LNCaP clone FGC (cell line): Measurements from ENCODE around the gene OR2AK2.

ENCODE experiments used
- DNase-seq: peaks from one replicate; pipeline ENCODE4 v3.0.0-alpha.2; 2011; ENCODE audit warnings: low read depth
- H3K4me3 ChIP-seq: 2 replicates; pipeline ENCODE4 v1.5.1; 2011; ENCODE audit warnings: mild to moderate bottlenecking, low read depth, low read length, control low read depth
- CTCF ChIP-seq: IDR thresholded peaks from 2 replicates; pipeline ENCODE4 v1.5.1; 2012; ENCODE audit warnings: mild to moderate bottlenecking; ENCODE audit not compliant: control insufficient read depth, insufficient read depth; ENCODE audit errors: extremely low read depth

Gene OR2AK2

GRCh38 chr1:247964933-247965332 lies at the start of gene OR2AK2:
Gene OR2AK2, plus strand, starts transcription at chr1:247965233. Its CDS starts 144 bp downstream, at chr1:247965377.
- no peak for DNase-seq
- no peak within 1 kb of the TSS for H3K4me3 ChIP-seq
- no peak for TF ChIP-seq CTCF

- no peak for TF ChIP-seq CTCF
- no peak within 1 kb of the TSS for H3K4me3 ChIP-seq
- DNase-seq, result no peak
Measured at GRCh38 chr1:247919952-247920351, 45.1 kb upstream of the OR2AK2 start, which contains the start of gene OR2T8. Gene OR2T8, plus strand, starts transcription at chr1:247920252. Its CDS starts 766 bp downstream, at chr1:247921018.

GRCh38 chr1:247923941-247924340 lies 41.1 kb upstream of the OR2AK2 start:
- no peak for TF ChIP-seq CTCF
- H3K4me3 ChIP-seq, result no peak overlapping the region
- DNase-seq, result no peak

- no peak for TF ChIP-seq CTCF
- no peak for DNase-seq
- H3K4me3 ChIP-seq, result no peak within 1 kb of the TSS
Measured at GRCh38 chr1:247924868-247925267, 40.2 kb upstream of the OR2AK2 start, which contains the start of gene OR2AJ1. Gene OR2AJ1, plus strand, starts transcription at chr1:247924889. Its CDS starts 8,880 bp downstream, at chr1:247933769.

- TF ChIP-seq CTCF, result no peak
- DNase-seq, result no peak
- no peak overlapping the region for H3K4me3 ChIP-seq
Measured at GRCh38 chr1:247933989-247934388, 31.0 kb upstream of the OR2AK2 start.

- no peak for DNase-seq
- H3K4me3 ChIP-seq, result no peak overlapping the region
- no peak for TF ChIP-seq CTCF
Measured at GRCh38 chr1:247935781-247936180, 29.3 kb upstream of the OR2AK2 start.

GRCh38 chr1:247936415-247936814 lies 28.6 kb upstream of the OR2AK2 start:
- TF ChIP-seq CTCF, result no peak
- no peak overlapping the region for H3K4me3 ChIP-seq
- DNase-seq, result no peak
